SHP77 (cell line): ENCODE data around the gene ZNF329.
A peak's percentile ranks its signal among the peaks of the same experiment; 100 is the strongest.
"Not testable (repeated sequence)": the region's sequence is repeated elsewhere in the genome, so short reads cannot be mapped to it uniquely, and the experiment has no call there.

Source experiments
- DNase-seq, 2 experiments: peaks; one replicate each; lab custom pipeline; 2025; lab: John Stamatoyannopoulos, UW

Gene ZNF329

DNA sequence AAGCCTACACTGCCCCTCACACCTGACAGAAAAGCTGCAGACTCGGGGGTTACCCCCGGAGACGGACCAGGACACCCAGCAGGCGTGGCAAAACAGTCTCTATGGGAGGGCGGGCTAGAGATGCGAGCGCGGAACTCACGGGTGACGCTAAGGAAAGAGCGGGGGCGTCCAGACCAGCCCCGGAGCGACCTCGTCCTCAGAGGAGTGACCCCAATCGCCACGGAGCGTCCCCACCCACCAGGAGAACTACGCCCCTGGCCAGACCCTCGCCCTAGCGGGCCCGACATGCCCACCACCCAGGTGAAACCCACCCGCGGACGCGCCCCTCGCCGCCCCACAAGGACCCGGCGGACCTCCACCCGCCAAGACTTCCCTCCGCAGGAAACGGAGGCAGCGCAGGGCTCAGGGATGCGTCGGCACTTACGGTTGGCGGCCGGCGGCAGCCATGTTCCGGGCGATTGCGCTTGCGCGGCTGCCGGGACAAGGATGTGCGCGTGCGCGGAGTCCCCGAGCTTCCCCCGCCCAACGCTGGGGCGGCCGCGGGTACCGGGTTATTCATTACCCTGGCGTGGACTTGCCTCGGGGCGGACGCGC lies at the start of gene ZNF329:
ZNF329 (minus strand) TSS at position 462 of the 594 bp plus-strand sequence. CDS start 21,286 bp downstream, outside the sequence.
- peak; percentile 69 to 82 for DNase-seq

DNA sequence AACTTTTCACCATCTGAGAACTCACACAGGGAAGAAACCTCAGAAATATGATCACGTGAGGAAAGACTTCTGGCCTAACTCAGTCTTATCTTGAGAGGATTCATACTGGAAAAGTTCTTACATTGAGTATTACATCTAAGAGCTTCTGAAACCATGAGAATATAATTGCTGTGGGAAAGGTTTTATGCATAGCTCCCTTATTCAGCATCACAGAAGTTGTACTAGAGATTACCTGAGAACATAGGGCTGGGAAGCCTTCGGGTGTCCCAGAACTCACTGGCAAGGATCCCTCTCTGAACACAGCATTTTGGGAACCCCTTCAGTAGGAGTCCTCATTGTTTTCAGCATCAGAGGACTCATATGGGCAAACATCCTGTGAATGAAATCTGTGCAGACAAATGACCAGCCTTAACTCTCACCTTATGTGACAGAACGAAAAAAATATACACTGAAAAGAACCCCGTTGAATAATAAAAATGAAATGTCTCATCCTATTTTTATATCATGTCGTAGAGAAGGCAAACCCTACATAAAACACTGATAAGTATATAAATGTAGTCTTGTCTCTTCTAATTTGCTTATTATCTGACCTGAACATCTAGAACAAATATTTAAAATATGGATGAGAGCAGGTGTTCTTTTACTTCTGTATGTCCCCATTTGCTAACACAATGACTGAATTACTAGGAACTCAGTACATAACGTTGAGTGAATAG lies 46.5 kb upstream of the ZNF329 start:
- DNase-seq = no peak

DNA sequence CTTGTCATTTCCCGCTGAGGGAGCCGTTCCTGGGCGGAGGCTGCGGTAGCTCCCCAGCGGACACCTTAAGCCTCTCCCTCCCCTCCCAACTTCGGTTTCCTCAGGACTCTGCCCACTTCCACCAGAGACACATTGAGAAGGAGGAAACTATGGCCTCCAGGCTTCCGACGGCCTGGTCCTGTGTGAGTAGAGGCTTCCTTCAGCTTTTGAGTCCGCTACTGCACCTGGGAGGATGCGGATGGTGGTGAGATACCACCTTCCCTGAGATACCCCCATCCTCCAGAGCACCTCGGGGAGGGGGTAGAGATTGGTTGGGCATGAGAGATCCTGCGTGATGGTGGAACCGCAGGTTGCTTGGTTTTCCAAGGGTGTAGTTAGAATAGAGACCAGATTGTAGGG lies 33.2 kb upstream of the ZNF329 start:
- no peak for DNase-seq

DNA sequence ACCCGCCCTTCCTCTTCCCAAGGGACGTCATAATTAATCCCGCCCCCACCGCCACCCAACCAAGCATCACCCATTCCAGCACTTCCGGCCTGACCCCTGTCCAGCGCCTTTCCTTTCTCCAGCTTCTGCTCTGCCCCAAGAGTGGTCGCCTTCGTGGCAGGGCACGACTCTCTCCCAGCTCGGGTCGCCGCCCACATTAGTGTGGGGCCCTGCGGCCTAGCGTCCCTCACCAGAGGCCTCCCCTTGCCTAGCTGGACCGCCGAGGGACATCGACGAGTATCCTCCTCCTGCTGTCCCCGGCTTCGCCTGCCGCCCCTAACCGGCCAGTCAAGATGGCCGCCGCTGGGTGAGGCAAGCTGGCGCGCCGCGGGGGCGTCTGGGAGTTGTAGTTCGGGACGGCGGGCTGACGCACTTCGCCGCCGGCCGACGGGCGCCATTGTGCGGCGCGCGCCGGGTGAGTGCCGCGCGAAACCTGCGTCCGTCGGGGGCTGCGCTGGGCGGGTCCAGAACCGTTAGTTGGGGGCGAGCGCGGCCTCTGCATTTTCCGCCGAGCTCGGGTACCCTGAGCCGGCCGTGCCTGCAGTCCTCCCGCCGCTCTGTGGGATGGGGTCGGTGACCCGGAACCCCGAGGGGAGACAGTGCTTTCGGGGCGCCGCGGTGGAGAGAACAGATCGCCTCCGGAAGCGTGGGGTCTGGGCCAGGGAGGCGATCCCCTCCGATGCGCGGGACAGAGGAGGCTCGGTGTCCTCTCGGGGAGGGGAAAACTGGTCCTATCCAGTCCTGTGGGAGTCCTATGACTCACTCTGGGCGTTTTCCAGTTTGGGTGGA lies 32.6 kb upstream of the ZNF329 start, which contains the start of gene ZNF274:
ZNF274 (plus strand) TSS at position 73 of the 828 bp plus-strand sequence. CDS start 905 bp downstream, outside the sequence.
- DNase-seq = peak; percentile 87

DNA sequence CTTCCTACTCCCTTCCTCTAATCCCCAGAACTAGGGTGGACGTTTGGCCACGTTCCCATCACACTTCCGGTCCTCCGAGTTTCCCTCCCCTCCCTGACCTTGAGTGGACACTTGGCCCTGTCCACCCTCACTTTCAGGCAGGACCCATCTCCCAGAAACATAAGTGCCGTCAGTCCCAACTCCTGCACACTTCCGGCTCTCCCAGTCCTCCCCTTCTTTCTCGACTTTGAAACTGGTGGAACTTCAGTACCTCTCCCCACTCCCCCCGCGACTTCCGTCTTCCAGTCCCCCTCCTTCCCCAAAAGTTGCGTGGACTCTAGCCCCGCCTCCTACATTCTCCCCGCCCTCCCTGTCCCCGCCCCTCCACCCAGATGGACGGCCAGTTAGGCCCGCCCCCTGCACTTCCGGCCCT lies 32.0 kb upstream of the ZNF329 start:
- DNase-seq = no peak

DNA sequence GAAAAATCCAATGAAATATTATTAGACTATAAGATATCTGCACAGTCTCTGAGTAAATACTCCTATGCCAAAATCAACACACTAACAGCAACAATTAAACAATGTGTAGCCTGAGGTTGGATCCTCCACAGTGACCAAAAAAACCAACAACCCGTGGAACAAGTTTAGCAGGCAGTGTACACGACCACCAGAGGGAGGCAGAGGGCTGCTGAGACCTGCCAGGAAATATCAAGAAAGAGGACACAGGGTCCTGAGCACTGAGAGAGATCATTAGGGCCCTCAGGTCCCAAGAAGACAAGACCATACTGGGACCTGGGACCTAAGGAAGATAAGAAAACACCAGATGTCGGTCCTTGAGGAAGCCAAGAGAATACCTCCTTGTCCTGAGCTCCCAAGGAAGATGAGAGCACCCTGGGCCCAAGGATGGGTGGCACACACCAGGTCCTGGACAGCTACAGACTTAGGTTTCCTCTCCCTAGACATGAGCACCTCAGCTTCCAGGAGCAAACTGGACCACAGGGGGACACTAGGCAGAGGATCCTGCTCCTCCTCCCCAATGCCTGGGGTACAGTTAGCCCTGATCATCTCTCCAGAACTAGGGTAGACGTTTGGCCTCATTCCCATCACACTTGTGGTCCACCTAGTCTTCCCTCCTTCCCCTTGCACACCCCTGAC lies 31.4 kb upstream of the ZNF329 start:
- DNase-seq = peak; percentile 7 to 16

DNA sequence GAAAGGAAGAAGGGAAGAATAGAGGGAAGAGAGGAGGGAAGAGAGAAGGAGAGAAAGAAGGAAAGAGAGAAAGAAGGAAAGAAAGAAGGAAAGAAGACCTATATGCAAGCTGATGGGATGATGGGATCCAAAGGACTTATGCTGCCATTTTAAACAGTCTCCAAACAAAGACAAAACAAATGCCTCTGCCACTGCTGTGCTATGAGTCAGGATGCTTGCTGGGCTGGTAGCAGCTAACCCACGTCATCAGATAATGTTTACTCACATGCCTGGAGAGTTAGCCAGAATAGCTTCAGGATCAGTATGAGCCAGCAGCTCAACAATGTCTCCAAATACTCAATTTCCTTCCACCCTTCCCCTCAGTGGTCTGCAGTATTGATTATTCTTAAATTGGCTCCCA lies 20.3 kb upstream of the ZNF329 start:
- DNase-seq = no peak

DNA sequence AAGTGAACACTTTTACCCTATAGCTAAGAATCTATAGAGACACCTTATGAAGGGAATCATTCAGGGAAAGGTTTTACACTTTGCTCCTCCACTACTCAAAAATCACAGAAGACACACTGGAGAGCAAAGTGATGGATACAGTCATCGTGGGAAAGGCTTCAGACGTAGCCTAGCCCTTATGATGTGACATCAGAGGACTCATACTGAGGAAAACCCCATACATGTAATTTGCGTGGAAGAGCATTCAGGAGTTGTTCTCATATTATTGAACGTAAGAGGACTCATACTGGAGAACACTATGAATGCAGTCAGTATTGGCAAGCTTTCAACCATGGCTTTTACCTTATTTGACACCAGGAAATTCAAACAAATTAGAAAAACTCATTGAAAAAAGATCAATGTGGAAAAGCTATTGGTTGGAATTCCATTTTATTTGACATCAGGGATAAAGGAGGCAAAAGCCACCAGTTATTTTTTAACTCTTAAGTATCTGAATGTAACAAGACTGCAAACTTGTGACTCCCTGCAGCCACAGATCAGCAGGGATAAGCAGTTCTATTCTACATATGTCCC lies 16.2 kb upstream of the ZNF329 start:
- no peak for DNase-seq

DNA sequence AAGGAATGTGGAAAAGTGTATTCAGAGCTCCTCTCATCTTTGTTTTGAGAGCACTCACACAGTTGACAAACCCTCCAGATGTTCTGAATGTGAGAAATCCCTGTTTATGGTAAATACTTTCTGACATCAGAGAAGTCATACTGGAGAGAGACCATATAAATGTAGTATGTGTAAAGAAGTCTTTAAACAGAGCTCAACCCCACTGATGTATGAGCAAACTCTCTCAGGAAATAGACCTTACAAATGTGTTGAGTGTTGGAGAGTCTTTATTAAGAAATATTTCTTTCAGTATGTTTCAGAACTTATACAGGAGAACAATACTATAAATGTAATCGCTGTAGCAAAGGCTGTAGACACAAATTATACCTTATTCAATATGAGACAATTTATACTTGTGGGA lies 15.7 kb upstream of the ZNF329 start:
- no peak for DNase-seq

DNA sequence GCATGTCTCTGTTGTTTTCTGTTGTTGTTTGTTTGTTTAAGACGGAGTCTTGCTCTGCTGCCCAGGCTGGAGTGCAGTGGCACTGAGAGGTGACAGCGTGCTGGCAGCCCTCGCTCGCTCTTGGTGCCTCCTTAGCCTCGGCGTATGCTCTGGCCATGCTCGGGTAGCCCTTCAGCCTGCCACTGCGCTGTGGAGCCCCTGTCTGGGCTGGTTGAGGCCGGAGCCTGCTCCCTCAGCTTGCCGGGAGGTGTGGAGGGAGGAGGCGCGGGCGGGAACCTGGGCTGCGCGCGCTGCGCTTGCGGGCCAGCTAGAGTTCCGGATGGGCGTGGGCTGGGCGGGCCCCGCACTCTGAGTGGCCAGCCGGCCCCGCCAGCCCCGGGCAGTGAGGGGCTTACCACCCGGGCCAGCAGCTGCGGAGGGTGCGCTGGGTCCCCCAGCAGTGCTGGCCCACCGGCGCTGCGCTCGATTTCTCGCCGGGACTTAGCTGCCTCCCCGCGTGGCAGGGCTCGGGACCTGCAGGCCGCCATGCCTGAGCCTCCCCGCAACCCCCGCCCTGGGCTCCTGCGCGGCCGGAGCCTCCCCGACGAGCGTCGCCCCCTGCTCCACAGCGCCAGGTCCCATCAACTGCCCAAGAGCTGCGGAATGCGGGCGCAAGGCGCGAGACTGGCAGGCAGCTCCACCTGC lies 6.6 kb upstream of the ZNF329 start:
- DNase-seq = no peak

DNA sequence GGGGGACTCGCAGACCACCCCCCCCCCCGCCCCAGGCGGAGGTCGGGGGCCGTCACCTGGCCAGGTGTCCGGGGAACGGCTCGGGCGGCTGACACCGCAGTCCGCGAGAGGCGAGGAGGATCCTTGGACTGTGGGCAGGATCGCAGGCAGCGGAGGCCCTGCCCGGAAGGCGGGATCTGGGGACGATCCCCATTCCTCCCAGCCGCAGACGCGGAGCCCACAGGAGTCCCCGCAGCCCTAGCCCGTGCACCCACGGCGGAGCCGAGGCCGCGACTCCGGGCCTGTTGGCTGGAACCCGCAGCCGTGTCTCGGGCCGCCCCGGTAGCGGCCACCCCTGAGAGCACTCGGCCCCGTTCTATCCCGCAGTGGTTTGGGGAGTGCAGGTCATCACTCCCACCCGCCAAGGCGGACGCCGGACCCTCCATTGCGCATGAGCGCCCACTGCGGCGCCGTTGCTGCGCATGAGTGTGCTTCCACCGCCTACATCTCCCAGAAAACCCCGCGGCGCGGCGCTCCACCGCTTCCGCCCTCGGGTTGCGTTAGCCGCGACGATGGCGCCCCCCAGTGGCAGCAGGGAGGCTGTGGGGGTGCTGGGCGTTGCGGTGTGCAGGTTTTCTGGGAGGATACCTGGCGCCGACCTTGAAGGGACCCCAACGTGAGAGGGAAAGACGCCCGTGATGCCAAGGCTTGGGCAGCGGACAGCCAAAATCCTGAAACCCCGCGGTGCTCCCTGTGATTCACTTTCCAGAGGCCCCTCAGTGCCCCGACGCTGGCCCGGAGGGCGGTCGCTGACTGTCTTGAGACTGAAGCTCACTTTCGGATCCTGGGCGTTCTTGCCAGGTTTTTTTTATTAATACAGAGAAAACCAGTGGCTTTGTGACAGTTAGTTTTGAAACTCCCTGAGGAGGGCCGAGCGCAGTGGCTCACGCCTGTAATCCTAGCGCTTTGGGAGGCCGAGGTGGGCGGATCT lies 4.4 kb upstream of the ZNF329 start:
- peak; percentile 80 to 90 for DNase-seq

DNA sequence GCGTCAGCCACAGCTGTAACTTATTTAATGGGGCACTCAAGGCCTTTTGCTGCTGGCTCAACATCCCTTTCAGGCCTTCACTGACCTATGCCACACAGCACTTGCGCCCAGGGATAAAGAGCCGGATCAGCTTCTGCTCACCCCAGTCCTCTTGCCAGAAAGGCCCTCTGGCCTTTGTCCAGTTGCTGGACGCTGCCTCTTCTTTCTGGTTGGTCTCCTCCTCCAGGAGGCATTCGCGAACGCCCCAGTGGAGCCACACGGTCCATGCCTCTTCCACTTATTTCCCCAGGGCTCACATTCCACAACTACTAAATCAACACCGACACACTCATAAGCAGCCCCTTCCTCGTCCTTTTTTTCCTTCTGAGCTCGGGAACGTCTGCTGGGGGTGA lies 3.7 kb upstream of the ZNF329 start:
- no peak for DNase-seq

DNA sequence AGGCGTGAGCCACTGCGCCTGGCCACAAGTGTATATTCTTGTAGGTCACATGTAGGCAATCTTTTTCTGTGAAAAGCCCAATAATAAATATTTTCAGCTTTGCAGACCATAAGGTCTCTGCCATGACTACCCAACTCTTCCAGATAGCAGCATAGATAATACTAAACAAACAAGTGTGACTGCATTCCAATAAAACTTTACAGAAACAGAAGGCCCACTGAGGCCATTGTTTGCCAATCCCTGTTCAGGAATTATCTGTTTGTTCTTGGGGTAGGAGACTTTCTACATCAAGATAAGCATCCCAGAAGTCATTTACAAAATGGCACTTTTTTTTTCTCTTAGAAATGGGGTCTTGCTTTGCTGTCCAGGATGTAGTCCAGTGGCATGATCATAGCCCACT lies 2.8 kb upstream of the ZNF329 start:
- DNase-seq = no peak

DNA sequence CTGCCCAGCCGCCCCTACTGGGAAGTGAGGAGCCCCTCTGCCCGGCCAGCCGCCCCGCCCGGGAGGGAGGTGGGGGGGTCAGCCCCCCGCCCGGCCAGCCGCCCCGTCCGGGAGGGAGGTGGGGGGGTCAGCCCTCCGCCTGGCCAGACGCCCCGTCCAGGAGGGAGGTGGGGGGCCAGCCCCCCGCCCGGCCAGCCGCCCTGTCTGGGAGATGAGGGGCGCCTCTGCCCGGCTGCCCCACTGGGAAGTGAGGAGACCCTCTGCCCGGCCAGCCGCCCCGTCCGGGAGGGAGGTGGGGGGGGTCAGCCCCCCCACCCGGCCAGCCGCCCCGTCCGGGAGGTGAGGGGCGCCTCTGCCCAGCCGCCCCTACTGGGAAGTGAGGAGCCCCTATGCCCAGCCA lies 3.1 kb downstream of the ZNF329 start:
- DNase-seq = not testable (repeated sequence)

DNA sequence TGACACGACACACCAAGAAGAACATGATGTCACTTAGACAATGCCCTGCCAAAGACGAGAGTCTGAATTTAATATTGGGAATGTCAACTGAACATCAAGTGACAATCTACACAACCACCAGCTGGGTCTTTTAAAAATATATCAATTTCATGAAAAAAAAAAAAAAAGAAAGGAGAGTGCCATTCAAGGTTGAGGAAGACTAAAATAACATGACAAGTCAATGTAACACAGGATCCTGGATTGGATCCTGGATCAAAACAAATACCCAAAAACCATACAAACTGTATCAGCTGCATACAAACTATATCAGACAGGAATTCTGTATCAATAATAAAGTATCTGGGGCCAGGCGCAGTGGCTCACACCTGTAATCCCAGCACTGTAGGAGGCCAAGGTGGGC lies 4.7 kb downstream of the ZNF329 start:
- no peak for DNase-seq

DNA sequence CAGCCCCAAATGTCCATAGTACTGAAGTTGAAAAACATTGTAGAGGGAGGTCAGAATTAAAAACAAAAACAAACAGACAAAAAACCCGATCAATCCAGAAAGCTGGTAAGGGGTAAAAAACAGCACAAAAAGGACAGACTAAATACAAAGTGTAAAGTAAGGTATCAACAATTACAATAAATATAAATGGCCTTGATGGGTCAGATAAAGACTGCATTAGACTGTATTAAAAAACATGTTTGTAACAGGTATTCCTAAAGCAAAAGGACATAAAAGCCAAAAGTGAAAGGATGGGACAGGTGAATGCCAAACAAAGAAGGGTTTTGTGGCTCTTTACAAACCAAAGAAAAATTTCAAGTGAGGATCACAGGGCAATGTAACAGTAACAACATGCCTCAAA lies 16.3 kb downstream of the ZNF329 start:
- DNase-seq = no peak

DNA sequence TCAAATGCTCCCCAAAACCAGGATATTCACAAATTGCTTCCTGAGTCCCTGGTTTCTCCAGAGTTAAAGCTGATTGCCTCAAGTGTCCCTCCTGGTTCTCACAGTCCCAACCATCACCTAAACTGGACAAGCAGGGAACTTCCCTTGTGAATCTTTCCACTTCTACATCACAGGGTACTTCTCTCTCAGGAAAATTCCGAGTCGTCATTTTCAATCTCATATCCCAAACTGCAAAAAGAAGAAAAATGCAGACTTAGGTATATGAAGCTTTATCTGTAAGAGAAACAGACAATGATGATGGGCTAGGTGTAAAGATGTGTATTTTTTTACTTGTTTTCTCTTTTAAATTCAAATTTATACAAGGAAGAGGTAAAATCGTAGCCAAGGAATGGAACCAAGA lies 21.3 kb downstream of the ZNF329 start:
- DNase-seq = no peak

DNA sequence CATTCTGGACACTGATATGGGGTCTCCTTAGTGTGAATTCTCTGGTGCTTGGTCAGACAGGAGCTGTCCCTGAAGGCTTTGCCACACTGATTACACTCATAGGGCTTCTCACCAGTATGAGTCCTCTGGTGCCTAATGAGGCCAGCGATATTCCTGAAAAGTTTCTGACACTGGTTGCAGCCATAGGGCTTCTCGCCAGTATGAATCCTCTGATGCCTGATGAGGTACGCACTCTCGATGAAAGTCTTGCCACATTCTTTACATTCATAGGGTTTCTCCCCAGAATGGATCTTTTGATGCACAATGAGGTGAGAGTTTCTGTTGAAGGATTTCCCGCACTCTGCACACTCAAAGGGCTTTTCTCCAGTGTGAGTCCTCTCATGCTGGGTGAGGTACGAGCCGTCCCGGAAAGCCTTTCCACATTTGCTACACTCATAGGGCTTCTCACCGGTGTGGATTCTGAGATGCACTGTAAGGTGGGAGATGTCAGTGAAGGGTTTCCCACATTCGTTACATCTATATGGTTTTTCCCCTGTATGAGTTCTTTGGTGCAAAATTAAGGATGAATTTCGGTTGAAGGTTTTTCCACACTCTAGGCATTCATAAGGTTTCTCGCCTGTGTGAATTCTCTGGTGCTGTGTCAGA lies 22.4 kb downstream of the ZNF329 start:
- DNase-seq = no peak

DNA sequence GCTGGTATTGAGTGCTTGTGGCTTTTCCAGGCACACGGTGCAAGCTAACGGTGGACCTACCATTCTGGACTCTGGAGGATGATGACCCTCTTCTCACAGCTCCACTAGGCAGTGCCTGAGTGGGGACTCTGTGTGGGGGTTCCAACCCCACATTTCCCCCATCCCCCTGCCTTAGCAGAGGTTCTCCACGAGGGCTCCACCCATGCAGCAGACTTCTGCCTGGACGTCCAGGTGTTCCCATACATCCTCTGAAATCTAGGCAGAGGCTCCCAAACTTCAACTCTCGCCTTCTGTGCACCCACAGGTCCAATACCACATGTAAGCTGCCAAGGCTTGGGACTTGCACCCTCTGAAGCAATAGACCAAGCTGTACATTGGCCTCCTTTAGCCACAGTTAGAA lies 27.2 kb downstream of the ZNF329 start:
- no peak for DNase-seq
